H9 (cell line): ENCODE measurements around the gene VOPP1. TPM values are rescaled to one million over a fixed set of nuclear protein-coding genes. Genes with fewer than 3 reads are reported as not detected.

Experiments used
- DNase-seq: peaks from one replicate; pipeline ENCODE4 v3.0.0-alpha.2; 2017
- H2AFZ ChIP-seq: one replicate; pipeline ENCODE4 v1.6.1; 2013; ENCODE audit warnings: mild to moderate bottlenecking, low read length, control low read depth, moderate library complexity
- H2AK5ac ChIP-seq: 2 replicates; pipeline ENCODE4 v1.6.1; 2013; ENCODE audit warnings: low read length, control low read depth, mixed read lengths; ENCODE audit not compliant: insufficient read length
- H2BK120ac ChIP-seq: one replicate; pipeline ENCODE4 v1.6.1; 2013; ENCODE audit warnings: low read depth, mild to moderate bottlenecking, low read length, control low read depth, inconsistent platforms; ENCODE audit not compliant: poor library complexity, severe bottlenecking
- H2BK12ac ChIP-seq: 2 replicates; pipeline ENCODE4 v1.6.1; 2013; ENCODE audit warnings: low read length, control low read depth, mixed read lengths, low read depth; ENCODE audit not compliant: insufficient read length
- H2BK15ac ChIP-seq: 2 replicates; pipeline ENCODE4 v1.6.1; 2013; ENCODE audit warnings: low read depth, low read length, control low read depth
- H2BK20ac ChIP-seq: one replicate; pipeline ENCODE4 v1.6.1; 2013; ENCODE audit warnings: low read depth, mild to moderate bottlenecking, low read length, control low read depth, inconsistent platforms; ENCODE audit not compliant: poor library complexity, severe bottlenecking
- H2BK5ac ChIP-seq: 2 replicates; pipeline ENCODE4 v1.6.1; 2013; ENCODE audit warnings: low read length, control low read depth, mixed read lengths; ENCODE audit not compliant: insufficient read length
- H3K14ac ChIP-seq: 2 replicates; pipeline ENCODE4 v1.6.1; 2013; ENCODE audit warnings: low read length, control low read depth; ENCODE audit not compliant: insufficient read depth
- H3K18ac ChIP-seq: 2 replicates; pipeline ENCODE4 v1.6.1; 2013; ENCODE audit warnings: low read depth, mild to moderate bottlenecking, mixed read lengths, low read length, control low read depth; ENCODE audit not compliant: insufficient read length
- H3K23ac ChIP-seq: 2 replicates; pipeline ENCODE4 v1.6.1; 2013; ENCODE audit warnings: low read length, control low read depth, mixed read lengths, low read depth; ENCODE audit not compliant: insufficient read length
- H3K23me2 ChIP-seq: 2 replicates; pipeline ENCODE4 v1.6.1; 2013; ENCODE audit warnings: low read depth, mild to moderate bottlenecking, mixed read lengths, low read length, control low read depth; ENCODE audit not compliant: insufficient read length, poor library complexity, severe bottlenecking
- H3K27ac ChIP-seq: 2 replicates; pipeline ENCODE4 v1.5.1; 2013; ENCODE audit warnings: low read length, control low read depth, mixed read lengths, low read depth; ENCODE audit not compliant: insufficient read length
- H3K27me3 ChIP-seq: 2 replicates; pipeline ENCODE4 v1.6.1; 2013; ENCODE audit warnings: low read length, control low read depth, inconsistent platforms; ENCODE audit not compliant: insufficient read depth
- H3K4ac ChIP-seq: 2 replicates; pipeline ENCODE4 v1.6.1; 2013; ENCODE audit warnings: low read depth, mild to moderate bottlenecking, control low read depth, inconsistent platforms, low read length, moderate library complexity
- H3K4me1 ChIP-seq: 2 replicates; pipeline ENCODE4 v1.6.1; 2013; ENCODE audit warnings: low read length, control low read depth, inconsistent platforms; ENCODE audit not compliant: insufficient read depth
- H3K4me2 ChIP-seq: 2 replicates; pipeline ENCODE4 v1.6.1; 2013; ENCODE audit warnings: low read length, control low read depth, mixed read lengths; ENCODE audit not compliant: insufficient read length, insufficient read depth
- H3K56ac ChIP-seq: 2 replicates; pipeline ENCODE4 v1.6.1; 2013; ENCODE audit warnings: low read depth, mild to moderate bottlenecking, mixed read lengths, low read length, control low read depth; ENCODE audit not compliant: insufficient read length
- H3K79me1 ChIP-seq: 2 replicates; pipeline ENCODE4 v1.6.1; 2013; ENCODE audit warnings: low read depth, mild to moderate bottlenecking, moderate library complexity, low read length, control low read depth, inconsistent platforms; ENCODE audit not compliant: insufficient read depth, poor library complexity, severe bottlenecking
- H3K79me2 ChIP-seq: 2 replicates; pipeline ENCODE4 v1.6.1; 2013; ENCODE audit warnings: low read length, control low read depth, inconsistent platforms; ENCODE audit not compliant: insufficient read depth
- H3K9ac ChIP-seq: 2 replicates; pipeline ENCODE4 v1.6.1; 2013; ENCODE audit warnings: low read length, control low read depth, mixed read lengths; ENCODE audit not compliant: insufficient read length; ENCODE audit errors: extremely low read depth
- H3K9me3 ChIP-seq: one replicate; pipeline ENCODE4 v1.6.1; 2013; ENCODE audit warnings: low read depth, low read length, inconsistent platforms; ENCODE audit not compliant: control insufficient read depth
- H3T11ph ChIP-seq: one replicate; pipeline ENCODE4 v1.6.1; 2013; ENCODE audit warnings: mild to moderate bottlenecking, low read length, control low read depth, inconsistent platforms
- H4K20me1 ChIP-seq: one replicate; pipeline ENCODE4 v1.6.1; 2013; ENCODE audit not compliant: control insufficient read depth, insufficient read length, insufficient read depth
- H4K5ac ChIP-seq: 2 replicates; pipeline ENCODE4 v1.6.1; 2013; ENCODE audit warnings: low read depth, mild to moderate bottlenecking, mixed read lengths, low read length, control low read depth; ENCODE audit not compliant: insufficient read length
- H4K8ac ChIP-seq: replicated peaks from 2 replicates; pipeline ENCODE4 v1.6.1; 2013; ENCODE audit warnings: low read length, control low read depth, mixed read lengths, low read depth; ENCODE audit not compliant: insufficient read length
- H4K91ac ChIP-seq: 2 replicates; pipeline ENCODE4 v1.6.1; 2013; ENCODE audit warnings: low read depth, mild to moderate bottlenecking, moderate library complexity, mixed read lengths, low read length, control low read depth; ENCODE audit not compliant: insufficient read length
- H3K27ac Mint-ChIP-seq, 3 experiments: 2 replicates in 2 of 3; 3 replicates in 1 of 3; pipeline ENCODE4 v1.8.0; 2020 to 2021; ENCODE audit warnings: mixed read lengths in 3 of 3, mild to moderate bottlenecking in 1 of 3, moderate library complexity in 1 of 3
- H3K27me3 Mint-ChIP-seq: 2 replicates; pipeline ENCODE4 v1.8.0; 2021; ENCODE audit warnings: low read depth, mild to moderate bottlenecking, moderate library complexity, mixed read lengths
- H3K36me3 Mint-ChIP-seq, 3 experiments: 2 replicates in 2 of 3; 3 replicates in 1 of 3; pipeline ENCODE4 v1.8.0; 2020 to 2021; ENCODE audit warnings: low read depth in 3 of 3, mixed read lengths in 3 of 3; ENCODE audit not compliant: insufficient read depth in 1 of 3
- H3K4me1 Mint-ChIP-seq, 2 experiments: 2 replicates each; pipeline ENCODE4 v1.8.0; 2020; ENCODE audit warnings: mixed read lengths in 2 of 2
- H3K4me3 Mint-ChIP-seq, 2 experiments: 2 replicates in 1 of 2; 3 replicates in 1 of 2; pipeline ENCODE4 v1.8.0; 2020 to 2021; ENCODE audit warnings: mild to moderate bottlenecking in 2 of 2, mixed read lengths in 2 of 2, moderate library complexity in 1 of 2
- H3K9me3 Mint-ChIP-seq, 2 experiments: 2 replicates in 1 of 2; 3 replicates in 1 of 2; pipeline ENCODE4 v1.8.0; 2020; ENCODE audit warnings: mild to moderate bottlenecking in 2 of 2, mixed read lengths in 2 of 2, moderate library complexity in 1 of 2
- CTCF ChIP-seq: fragments of 200-600 bp; sonication (generic); conservative IDR thresholded peaks from 3 replicates; pipeline ENCODE4 v1.8.0; 2021; ENCODE audit warnings: antibody characterized with exemption, mild to moderate bottlenecking
- WGBS: extraction: QIAGEN DNeasy Blood & Tissue Kit; methylation state at CpG from one replicate; pipeline ENCODE4 v1.1.7; 2013; ENCODE audit warnings: missing lambda C conversion rate, low lambda C conversion rate, mixed read lengths; ENCODE audit not compliant: insufficient read length; ENCODE audit errors: extremely low coverage; 5-methylcytosine and 5-hydroxymethylcytosine counted together
- total RNA-seq: library from RNA; stranded (reverse); gene quantifications from 2 replicates; pipeline ENCODE4 v1.2.1, GENCODE V29; 2021

VOPP1 gene
- total RNA-seq, 1 experiment from 2014 or later, result 55.7 TPM

- Histone ChIP-seq H3K79me2 (no peaks in the 10 kb centered on the region), H3K27ac (no peak overlapping the region), H3K4me1 (no peaks in the 10 kb centered on the region), H3K14ac (no peak overlapping the region; the same call in 1 of the 2 replicates), H2AK5ac (no peak overlapping the region), H2BK20ac (no peak overlapping the region), H2BK120ac (no peak overlapping the region), H2BK12ac (no peak overlapping the region), H3K56ac (no peak overlapping the region), H3T11ph (no peak overlapping the region), H4K5ac (no peak overlapping the region), H3K27me3 (no peaks in the 10 kb centered on the region), H4K91ac (no peak overlapping the region), H2BK5ac (no peak overlapping the region), H3K9me3 (no peaks in the 10 kb centered on the region), H3K23ac (no peak overlapping the region), H3K4ac (no peak overlapping the region), H2BK15ac (no peak overlapping the region), H3K9ac (no peak overlapping the region), H2AFZ (no peak overlapping the region), H3K18ac (no peak overlapping the region), H3K79me1 (no peaks in the 10 kb centered on the region), H4K8ac (no peak overlapping the region), H4K20me1 (no peaks in the 10 kb centered on the region), H3K4me2 (no peak overlapping the region), H3K23me2 (no peaks in the 10 kb centered on the region)
- Mint-ChIP-seq H3K4me1 (peaks cover 6 to 7% of the 10 kb centered on the region in 2 experiments; a peak in 3 of 4 replicates), H3K27ac (no peak overlapping the region; a peak in 1 of 7 replicates), H3K27me3 (peaks cover 3% of the 10 kb centered on the region; the same call in 1 of the 2 replicates), H3K9me3 (no peaks in the 10 kb centered on the region), H3K4me3 (no peak overlapping the region), H3K36me3 (no peaks in the 10 kb centered on the region)
- no CpG with 5 or more reads among the region's 10 CpGs for WGBS
- TF ChIP-seq CTCF, result no peak
- no peak for DNase-seq
These were observed 132.7 kb downstream of the VOPP1 start for GRCh38 chr7:55439627-55440026.
